NCI-H146 (cell line): ENCODE measurements around the gene PIKFYVE.
"Not testable (repeated sequence)": the region's sequence is repeated elsewhere in the genome, so short reads cannot be mapped to it uniquely, and the experiment has no call there.

Source experiments
- DNase-seq: peaks from one replicate; lab custom pipeline; 2025; lab: John Stamatoyannopoulos, UW

Gene PIKFYVE

GRCh38 chr2:208254118-208254870 lies 11.8 kb upstream of the PIKFYVE start:
- peak; percentile 71 for DNase-seq

GRCh38 chr2:208254871-208255556 lies 11.0 kb upstream of the PIKFYVE start, which contains the start of gene IDH1:
TSS of gene IDH1 (minus strand) at chr2:208255071. CDS start at chr2:208251551, 3,520 bp downstream.
- peak; percentile 90 for DNase-seq

GRCh38 chr2:208255557-208256106 lies 10.4 kb upstream of the PIKFYVE start:
- no peak for DNase-seq

GRCh38 chr2:208256192-208256782 lies 9.8 kb upstream of the PIKFYVE start:
- peak; percentile 1 for DNase-seq

GRCh38 chr2:208256849-208257813 lies 8.9 kb upstream of the PIKFYVE start:
- DNase-seq: not testable (repeated sequence)

- DNase-seq: peak; percentile 19
Observed at GRCh38 chr2:208265371-208265800, 669 bp upstream of the PIKFYVE start.

- DNase-seq: no peak
Observed at GRCh38 chr2:208266553-208266893, 468 bp downstream of the PIKFYVE start.

GRCh38 chr2:208266936-208267335 lies 881 bp downstream of the PIKFYVE start:
- no peak for DNase-seq

GRCh38 chr2:208267526-208267925 lies 1.5 kb downstream of the PIKFYVE start:
- DNase-seq: not testable (repeated sequence)

- DNase-seq: no peak
Observed at GRCh38 chr2:208268156-208268952, 2.3 kb downstream of the PIKFYVE start.

GRCh38 chr2:208269091-208269490 lies 3.0 kb downstream of the PIKFYVE start:
- no peak for DNase-seq

- no peak for DNase-seq
Observed at GRCh38 chr2:208274748-208275147, 8.7 kb downstream of the PIKFYVE start.

- no peak for DNase-seq
Observed at GRCh38 chr2:208278549-208278948, 12.5 kb downstream of the PIKFYVE start.

GRCh38 chr2:208279236-208279635 lies 13.2 kb downstream of the PIKFYVE start:
- DNase-seq: no peak

GRCh38 chr2:208280234-208280633 lies 14.2 kb downstream of the PIKFYVE start:
- DNase-seq: no peak

- no peak for DNase-seq
Observed at GRCh38 chr2:208280933-208281332, 14.9 kb downstream of the PIKFYVE start.

- DNase-seq: no peak
Observed at GRCh38 chr2:208285853-208286252, 19.8 kb downstream of the PIKFYVE start.

GRCh38 chr2:208294482-208295024 lies 28.5 kb downstream of the PIKFYVE start:
- DNase-seq: no peak

GRCh38 chr2:208295834-208296233 lies 29.8 kb downstream of the PIKFYVE start:
- no peak for DNase-seq

GRCh38 chr2:208296610-208297009 lies 30.6 kb downstream of the PIKFYVE start:
- no peak for DNase-seq
